ENCODE results near the gene FUT4. TPM values are rescaled to one million over a fixed set of nuclear protein-coding genes. Genes with fewer than 3 reads are reported as not detected.

The FUT4 gene
- total RNA-seq, 1 experiment from 2014 or later = 5.7 TPM

GRCh38 chr11:94519478-94520084 is 24.1 kb upstream of the FUT4 start:
- ChIA-PET RAD21 (ENCODE audit: low non-redundant PET in 1 of 2, low total read pairs in 2 of 2, uncharacterized antibody in 2 of 2, unreplicated experiment in 2 of 2) (interaction anchor here in 1 of 2 experiments (1.0 kb wide), 1 partner anchor 104 kb away, joined by 3 read pairs; no protein-coding TSS in a partner anchor), POLR2A (no interaction called here), CTCF (no interaction called here)
- Histone ChIP-seq H3K9ac (ENCODE audit: low read length) (no peak overlapping the region), H4K20me1 (ENCODE audit: insufficient read depth) (no peaks in the 10 kb centered on the region), H3K9me3 (ENCODE audit: control insufficient read depth in 1 of 2, insufficient read depth in 1 of 2, low read depth in 1 of 2, low read length in 2 of 2) (no peaks in the 10 kb centered on the region), H3K4me3 (replicated peaks in 1 of 2; ENCODE audit: low read depth in 1 of 2, low read length in 2 of 2) (no peak overlapping the region), H3K36me3 (ENCODE audit: control insufficient read depth in 1 of 2, insufficient read depth in 2 of 2, low read length in 2 of 2) (no peaks in the 10 kb centered on the region), H3K27ac (ENCODE audit: low read depth, low read length) (no peak overlapping the region), H2AFZ (ENCODE audit: low read depth, low read length, poor library complexity, severe bottlenecking) (peak overlapping the region; percentile 67), H3K4me2 (ENCODE audit: low read length) (no peak overlapping the region), H3K4me1 (ENCODE audit: control insufficient read depth in 1 of 2, insufficient read depth in 2 of 2, low read length in 2 of 2) (no peaks in the 10 kb centered on the region), H3K79me2 (ENCODE audit: insufficient read depth, low read length) (no peaks in the 10 kb centered on the region), H3K9me2 (ENCODE audit: insufficient read depth) (no peaks in the 10 kb centered on the region), H3K27me3 (ENCODE audit: insufficient read depth, low read length) (no peaks in the 10 kb centered on the region)
- peak; percentile 75 for ATAC-seq
- no TSS peak for BruUV-seq (replicated peaks)
- DNase-seq (ENCODE audit: low read depth, low spot score) = peak; percentile 19
- intact Hi-C loops (cut with micrococcal nuclease) = loop anchor here (2.0 to 10.0 kb wide), 2 partner anchors 377 to 1905 kb away; no protein-coding TSS in a partner anchor
- TF ChIP-seq FOSL1 (IDR thresholded peaks at IDR 0.05; ENCODE audit: low read depth) = no peak
- TF ChIP-seq CBX3 (IDR thresholded peaks at IDR 0.05; ENCODE audit: low read depth) = no peak
- TF ChIP-seq, protein P1, sequence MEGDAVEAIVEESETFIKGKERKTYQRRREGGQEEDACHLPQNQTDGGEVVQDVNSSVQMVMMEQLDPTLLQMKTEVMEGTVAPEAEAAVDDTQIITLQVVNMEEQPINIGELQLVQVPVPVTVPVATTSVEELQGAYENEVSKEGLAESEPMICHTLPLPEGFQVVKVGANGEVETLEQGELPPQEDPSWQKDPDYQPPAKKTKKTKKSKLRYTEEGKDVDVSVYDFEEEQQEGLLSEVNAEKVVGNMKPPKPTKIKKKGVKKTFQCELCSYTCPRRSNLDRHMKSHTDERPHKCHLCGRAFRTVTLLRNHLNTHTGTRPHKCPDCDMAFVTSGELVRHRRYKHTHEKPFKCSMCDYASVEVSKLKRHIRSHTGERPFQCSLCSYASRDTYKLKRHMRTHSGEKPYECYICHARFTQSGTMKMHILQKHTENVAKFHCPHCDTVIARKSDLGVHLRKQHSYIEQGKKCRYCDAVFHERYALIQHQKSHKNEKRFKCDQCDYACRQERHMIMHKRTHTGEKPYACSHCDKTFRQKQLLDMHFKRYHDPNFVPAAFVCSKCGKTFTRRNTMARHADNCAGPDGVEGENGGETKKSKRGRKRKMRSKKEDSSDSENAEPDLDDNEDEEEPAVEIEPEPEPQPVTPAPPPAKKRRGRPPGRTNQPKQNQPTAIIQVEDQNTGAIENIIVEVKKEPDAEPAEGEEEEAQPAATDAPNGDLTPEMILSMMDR (IDR thresholded peaks at IDR 0.05 in 2 of 3, conservative IDR thresholded peaks at IDR 0.05 in 1 of 3; ENCODE audit: borderline replicate concordance in 1 of 3, insufficient read depth in 1 of 3, low read depth in 2 of 3, low read length in 2 of 3) = peak; percentile 53 to 73 (median 61); a peak in 5 of 6 replicates
- TF ChIP-seq TCF7L2 (IDR thresholded peaks at IDR 0.05; ENCODE audit: borderline replicate concordance, extremely low read depth, insufficient read depth, insufficient read length) = no peak
- TF ChIP-seq ZFX (IDR thresholded peaks at IDR 0.05) = no peak
- no peak for TF ChIP-seq EZH2 (IDR thresholded peaks at IDR 0.05)
- no peak for TF ChIP-seq ATF3 (IDR thresholded peaks at IDR 0.05)
- TF ChIP-seq, protein P2, sequence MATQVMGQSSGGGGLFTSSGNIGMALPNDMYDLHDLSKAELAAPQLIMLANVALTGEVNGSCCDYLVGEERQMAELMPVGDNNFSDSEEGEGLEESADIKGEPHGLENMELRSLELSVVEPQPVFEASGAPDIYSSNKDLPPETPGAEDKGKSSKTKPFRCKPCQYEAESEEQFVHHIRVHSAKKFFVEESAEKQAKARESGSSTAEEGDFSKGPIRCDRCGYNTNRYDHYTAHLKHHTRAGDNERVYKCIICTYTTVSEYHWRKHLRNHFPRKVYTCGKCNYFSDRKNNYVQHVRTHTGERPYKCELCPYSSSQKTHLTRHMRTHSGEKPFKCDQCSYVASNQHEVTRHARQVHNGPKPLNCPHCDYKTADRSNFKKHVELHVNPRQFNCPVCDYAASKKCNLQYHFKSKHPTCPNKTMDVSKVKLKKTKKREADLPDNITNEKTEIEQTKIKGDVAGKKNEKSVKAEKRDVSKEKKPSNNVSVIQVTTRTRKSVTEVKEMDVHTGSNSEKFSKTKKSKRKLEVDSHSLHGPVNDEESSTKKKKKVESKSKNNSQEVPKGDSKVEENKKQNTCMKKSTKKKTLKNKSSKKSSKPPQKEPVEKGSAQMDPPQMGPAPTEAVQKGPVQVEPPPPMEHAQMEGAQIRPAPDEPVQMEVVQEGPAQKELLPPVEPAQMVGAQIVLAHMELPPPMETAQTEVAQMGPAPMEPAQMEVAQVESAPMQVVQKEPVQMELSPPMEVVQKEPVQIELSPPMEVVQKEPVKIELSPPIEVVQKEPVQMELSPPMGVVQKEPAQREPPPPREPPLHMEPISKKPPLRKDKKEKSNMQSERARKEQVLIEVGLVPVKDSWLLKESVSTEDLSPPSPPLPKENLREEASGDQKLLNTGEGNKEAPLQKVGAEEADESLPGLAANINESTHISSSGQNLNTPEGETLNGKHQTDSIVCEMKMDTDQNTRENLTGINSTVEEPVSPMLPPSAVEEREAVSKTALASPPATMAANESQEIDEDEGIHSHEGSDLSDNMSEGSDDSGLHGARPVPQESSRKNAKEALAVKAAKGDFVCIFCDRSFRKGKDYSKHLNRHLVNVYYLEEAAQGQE (IDR thresholded peaks at IDR 0.05; ENCODE audit: low read depth) = no peak
- no peak for TF ChIP-seq JUND (IDR thresholded peaks at IDR 0.05)
- peak; percentile 66 for TF ChIP-seq RAD21 (IDR thresholded peaks at IDR 0.05; ENCODE audit: low read depth)
